ENCODE results near the gene AAK1.

- TF ChIP-seq CTCF (IDR thresholded peaks at IDR 0.05): no peak
- no peak for TF ChIP-seq POLR2A (IDR thresholded peaks at IDR 0.05)
Measured at GRCh38 chr2:69437751-69438154, 205.8 kb downstream of the AAK1 start.

All from lower leg skin (tissue), 3 donors.